NCI-H446 treated with DMSO at 0.1 percent for 48 hours (cell line): ENCODE measurements around the gene SERPING1.

ENCODE experiments used
- DNase-seq: peaks from one replicate; lab custom pipeline; 2025; lab: John Stamatoyannopoulos, UW

SERPING1 gene

DNA sequence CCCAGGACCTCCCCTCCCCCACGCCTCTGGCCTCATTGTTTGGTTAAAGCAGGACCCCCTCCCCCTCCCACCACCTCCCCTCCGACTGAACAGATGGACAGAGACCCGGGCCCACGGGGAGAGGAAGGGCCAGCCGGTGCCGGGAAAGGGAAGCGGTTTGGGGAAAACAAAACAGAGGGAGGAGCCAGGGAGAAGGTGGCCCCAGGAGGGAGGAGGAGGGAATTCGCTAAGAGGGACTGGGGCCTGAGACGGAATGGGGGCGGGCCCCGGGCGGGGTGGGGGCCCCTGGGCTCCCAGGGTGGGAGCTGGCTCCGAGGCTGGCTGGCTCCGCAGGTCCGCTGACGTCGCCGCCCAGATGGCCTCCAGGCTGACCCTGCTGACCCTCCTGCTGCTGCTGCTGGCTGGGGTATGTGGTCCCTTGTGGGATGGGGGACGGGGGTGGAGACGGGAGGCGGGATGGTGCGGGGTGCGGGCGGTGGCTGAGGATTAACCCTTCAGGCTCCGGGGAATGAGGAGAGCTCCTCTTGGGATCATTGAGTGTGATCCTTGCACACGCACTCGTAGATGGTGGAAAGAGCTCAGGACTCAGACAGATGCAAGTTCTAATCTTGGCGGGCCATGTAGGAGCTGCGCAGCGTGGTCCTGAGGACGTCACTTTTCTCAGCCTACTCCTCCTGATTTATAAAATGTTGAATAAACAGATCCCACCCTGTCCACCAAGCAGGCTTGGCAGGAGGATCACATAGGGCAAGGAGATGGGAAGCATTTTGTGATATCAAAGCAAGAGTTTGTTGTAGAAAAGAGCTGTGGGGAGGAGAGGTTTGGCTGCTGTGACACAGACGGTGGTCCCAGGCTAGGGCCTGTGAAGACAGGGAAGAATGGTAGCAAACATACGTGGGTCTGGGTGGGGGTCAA is 688 bp downstream of the SERPING1 start:
- no peak for DNase-seq

DNA sequence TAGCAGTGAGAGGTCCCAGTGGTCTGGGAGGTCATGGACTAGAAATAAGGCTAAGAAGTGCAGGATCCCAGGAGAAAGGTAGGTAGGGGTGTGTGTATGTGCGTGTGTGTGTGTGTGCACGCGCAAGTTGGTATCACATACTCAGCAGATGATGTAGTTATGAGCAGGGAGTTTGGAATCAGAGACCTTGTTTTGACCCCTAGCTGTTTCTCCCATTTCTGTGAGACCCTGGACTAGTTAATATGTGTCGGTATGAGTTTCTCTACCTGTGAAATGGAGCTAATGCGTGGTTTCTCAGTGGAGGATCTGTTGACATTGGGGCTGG is 1.3 kb downstream of the SERPING1 start:
- DNase-seq = no peak

DNA sequence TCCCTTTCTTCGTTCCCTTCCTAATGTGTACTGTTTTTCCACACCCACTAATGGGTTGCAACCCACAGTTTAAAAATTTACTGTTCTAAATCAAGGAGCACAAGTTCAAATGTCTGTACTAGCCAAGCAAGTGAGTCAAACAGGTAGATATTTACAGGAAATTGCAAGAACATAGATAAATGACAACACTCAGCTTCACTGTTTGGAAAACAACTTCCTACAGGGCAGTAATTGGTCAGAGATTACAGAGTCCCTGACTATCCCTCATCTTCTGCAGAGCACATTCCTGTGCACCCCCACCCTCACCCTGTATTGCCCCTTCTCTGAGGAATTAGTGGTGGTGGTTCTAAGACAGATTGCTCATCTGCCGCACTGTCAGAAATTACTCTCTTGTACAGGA is 1.9 kb downstream of the SERPING1 start:
- DNase-seq = no peak

DNA sequence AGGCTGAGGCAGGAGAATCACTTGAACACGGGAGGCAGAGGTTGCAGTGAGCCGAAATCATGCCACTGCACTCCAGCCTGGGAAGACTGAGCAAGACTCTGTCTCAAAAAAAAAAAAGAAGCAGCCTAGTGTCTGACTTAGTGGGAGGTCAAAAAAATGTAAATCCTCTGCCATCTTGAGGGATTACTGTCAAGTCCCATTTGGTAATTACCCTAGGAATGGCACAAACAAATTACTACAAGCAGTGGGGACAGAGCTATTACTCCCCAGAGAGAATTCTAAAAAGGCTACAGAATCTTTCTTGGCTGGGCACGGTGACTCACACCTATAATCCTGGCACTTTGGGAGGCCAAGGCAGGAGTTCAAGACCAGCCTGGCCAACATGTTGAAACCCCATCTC is 3.8 kb downstream of the SERPING1 start:
- DNase-seq = no peak

DNA sequence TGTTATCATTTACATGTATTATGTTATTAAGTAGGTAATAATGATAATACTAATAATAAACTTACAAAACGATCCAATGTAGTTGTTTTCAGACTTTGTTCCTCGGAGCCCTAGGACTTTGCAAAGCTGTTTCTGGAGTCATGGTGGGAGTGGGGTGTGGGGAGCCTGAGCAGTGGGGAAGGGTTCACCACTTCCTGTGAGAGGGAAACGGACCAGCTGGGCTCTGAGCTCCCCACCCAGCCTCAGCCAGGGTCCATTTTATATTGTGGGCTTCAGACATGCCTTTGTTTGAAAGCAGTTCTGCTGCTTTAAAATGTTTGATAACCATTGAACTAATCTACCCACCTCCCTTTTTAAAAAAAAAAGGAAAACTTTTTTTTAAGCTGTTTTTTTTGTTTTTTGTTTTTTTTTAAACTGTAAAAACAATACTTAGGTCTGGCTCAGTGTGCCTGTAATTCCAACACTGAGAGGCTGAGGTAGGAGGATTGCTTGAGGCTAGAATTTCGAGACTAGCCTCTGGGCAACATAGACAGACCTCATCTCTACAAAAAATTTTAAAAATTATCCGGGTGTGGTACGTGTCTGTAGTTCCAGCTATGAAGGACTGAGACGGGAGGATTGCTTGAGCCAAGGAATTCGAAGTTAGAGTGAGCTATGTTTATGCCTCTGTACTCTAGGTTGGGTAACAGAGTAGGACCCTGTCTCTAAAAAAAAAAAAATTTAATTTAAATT is 7.0 kb downstream of the SERPING1 start:
- no peak for DNase-seq

DNA sequence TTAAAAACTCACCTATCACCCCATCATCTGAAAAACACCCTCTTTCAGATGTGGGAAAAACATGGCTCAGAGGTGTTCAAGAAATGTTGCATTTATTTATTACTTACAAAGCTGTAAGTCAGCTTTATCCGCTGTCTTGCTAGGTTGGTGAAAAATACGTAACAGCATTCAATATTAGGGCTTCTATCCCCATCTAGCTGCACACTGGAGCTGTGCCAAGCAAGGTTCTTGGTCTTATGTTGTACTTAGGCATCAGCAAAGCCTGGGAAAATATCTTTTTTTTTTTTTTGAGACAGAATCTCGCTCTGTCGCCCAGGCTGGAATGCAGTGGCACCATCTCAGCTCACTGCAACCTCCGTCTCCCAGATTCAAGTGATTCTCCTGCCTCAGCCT is 7.5 kb downstream of the SERPING1 start:
- DNase-seq = no peak

DNA sequence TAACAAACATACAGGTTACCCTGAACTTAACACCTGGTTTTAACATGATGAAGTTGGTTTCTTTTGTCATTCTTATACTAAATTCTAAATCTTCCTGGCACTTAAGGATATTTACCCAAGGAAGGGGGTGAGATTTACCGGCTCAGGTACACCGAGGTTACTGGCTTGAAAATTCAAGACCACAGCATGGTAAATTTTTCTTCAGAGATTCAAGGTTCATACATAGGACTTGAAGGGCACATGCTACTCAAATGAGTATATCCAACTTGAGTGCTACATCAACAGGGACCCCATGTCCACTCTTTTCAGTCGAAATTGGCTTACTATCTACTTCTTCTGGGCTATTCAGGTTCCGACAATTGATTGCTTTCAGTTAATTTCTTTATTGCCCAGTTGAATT is 12.7 kb downstream of the SERPING1 start:
- no peak for DNase-seq

DNA sequence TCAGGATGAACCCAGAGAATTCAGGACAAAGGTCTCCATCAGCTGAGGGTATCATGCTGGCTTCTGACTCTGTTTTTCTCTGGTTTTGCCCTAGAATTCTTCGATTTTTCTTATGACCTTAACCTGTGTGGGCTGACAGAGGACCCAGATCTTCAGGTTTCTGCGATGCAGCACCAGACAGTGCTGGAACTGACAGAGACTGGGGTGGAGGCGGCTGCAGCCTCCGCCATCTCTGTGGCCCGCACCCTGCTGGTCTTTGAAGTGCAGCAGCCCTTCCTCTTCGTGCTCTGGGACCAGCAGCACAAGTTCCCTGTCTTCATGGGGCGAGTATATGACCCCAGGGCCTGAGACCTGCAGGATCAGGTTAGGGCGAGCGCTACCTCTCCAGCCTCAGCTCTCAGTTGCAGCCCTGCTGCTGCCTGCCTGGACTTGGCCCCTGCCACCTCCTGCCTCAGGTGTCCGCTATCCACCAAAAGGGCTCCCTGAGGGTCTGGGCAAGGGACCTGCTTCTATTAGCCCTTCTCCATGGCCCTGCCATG is 16.8 kb downstream of the SERPING1 start:
- no peak for DNase-seq

DNA sequence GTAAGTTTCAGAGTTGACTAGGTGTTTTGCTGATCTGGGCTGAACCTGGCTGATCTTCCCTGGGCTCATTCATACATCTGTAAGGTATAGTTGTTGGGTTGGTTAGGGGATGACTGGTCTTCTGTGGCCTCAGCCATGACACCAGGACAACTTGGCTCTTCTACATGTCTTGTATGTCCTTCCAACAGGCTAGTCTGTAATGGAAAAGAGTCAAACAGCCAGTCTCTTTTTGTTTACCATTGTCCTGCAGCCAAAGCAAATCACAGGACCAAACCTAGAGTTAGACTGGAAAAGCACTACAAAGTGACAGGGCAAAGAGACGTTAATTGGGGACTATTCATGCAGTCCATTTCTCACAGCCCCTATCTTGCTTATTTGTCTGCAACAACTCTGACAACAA is 17.8 kb downstream of the SERPING1 start:
- no peak for DNase-seq

DNA sequence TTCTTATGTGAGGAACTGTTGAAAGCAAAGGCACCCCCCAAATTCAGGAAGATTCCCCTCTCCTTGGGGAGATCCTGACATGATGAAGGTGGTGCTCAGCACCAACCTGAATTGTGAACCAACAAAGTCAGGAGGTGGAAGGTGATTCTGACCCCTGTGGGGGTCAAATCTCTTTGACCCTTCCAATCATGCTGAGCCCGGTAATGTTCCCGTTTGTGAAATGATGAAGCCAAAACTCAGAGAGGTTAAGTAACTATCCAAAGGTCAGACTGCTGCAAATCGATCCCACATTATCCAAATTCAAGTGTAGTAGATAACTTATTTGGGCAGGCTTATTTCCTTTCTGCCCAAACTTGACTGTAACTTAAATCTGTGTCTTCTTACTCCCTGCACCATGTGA is 19.1 kb downstream of the SERPING1 start:
- DNase-seq = no peak

DNA sequence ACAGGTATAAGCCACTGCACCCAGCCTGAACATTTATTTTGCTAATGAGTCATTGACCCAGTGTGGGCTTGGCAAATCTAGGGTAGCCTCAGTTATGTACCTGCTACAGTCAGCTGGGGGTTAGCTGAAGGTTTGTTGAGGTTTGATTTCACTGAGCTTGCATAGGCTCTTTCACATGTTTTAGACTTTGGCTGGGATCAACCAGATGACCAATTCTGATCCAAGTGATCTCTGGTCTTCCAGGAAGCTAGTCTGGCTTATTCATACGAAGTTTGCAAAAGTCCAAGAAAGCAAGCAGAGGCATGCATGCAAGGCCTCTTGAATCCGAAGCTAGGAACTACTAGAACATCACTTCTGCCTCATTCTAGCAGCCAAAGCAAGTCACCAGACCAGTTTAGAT is 21.0 kb downstream of the SERPING1 start:
- no peak for DNase-seq

DNA sequence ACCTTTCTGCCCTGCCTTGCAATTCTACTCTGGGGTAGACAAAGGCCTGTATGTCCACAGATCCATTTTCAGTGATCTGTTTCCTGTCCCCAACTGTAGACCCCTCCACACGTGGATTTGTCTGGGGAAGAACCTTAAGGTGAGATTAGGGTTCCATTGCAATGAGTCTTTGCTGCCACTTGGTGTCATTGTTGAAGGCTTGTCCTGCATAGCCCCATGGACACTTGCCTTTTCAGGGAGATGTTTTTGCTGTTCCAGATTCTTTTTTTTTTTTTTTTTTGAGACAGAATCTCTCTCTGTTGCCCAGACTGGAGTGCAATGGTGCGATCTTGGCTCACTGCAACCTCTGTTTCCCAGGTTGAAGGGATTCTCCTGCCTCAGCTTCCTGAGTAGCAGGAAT is 21.8 kb downstream of the SERPING1 start:
- DNase-seq = no peak

DNA sequence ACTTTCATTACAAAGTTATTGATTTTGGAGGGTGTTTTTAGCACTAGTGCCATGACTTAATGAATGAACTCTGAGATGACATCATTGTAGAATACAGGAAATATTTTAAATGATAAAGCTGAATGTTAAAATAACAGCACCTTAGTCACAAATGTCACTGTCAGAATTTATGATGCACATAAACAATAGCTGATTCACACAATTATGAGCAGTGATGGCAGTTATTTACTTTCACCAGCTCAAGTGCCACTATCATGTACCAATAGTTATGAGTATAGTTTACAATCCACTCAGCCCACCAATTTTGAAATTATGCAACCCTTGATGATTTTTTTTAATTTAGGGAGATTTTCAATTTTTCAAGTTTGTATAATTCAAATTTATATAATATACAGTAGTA is 23.0 kb downstream of the SERPING1 start:
- DNase-seq = no peak

DNA sequence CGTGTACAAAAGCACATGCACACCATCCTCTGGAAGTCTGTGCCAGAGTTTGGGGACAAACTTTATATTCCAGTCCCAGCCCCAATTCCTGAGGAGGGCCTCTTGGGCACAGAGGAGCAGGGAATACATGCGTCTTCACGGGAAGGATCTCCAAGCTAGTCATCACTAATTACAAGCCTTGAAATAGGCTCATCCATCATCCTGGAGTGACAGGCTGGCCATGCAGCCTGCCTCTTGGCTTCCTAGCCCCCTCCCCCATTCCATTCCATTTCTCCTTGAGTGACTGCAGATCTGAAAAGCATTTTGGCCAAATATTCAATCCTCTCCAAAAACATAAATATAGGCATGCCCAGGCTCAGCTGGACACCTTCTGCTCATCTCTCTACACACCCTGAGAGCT is 24.8 kb downstream of the SERPING1 start:
- no peak for DNase-seq

DNA sequence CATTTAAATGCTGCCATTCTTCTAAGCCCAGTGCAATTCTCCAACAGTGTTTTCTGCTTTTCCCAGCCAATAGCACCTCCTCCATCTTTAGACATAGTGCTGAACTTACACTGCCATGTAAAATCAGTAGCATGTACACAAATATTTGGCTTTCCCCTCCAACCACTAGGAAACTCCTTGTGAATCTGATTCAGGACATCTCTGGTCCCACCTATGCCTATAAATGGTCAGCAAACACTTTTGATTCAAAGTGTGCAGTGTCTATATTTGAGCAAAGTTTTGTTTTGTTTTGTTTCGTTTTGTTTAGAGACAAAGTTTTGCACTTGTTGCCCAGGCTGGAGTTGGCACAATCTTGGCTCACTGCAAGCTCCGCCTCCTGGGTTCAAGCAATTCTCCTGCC is 27.4 kb downstream of the SERPING1 start:
- no peak for DNase-seq

DNA sequence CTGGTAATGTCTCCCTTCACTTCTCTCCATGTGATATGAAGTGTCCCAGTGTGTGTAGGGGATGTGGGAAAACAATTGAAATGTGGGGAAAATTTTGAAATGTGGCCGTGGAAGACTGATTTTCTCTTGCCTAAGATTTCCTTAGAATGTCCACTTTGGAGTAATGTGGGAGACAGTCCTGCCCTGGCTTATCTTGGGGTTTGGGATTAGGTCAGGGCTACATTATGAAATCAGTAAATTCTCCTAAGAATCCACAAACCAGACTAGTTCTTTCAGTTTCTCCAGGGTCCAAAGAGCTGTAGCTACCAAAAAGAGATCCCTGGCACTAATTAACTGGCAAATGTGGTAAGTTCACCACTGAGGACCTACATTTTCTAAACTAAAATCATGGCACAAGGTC is 29.4 kb downstream of the SERPING1 start:
- DNase-seq = no peak

DNA sequence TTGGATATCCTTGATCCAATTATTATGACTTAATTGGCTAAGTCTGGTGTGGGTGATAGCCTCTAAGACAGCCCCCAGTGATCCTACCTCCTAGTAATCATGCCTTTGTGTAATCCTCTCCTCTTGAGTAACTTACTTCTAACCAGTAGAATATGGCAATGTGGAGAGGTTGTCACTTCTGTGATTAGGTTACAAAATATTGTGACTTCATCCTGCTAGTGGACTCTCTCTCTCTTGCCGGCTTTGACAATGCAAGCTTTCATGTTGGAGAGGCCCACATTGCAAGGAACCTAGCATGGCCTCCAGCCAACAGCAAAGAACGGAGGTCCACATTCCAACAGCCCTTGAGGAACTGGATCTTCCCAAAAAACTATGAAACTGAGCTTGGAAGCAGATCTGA is 32.7 kb downstream of the SERPING1 start:
- DNase-seq = no peak

DNA sequence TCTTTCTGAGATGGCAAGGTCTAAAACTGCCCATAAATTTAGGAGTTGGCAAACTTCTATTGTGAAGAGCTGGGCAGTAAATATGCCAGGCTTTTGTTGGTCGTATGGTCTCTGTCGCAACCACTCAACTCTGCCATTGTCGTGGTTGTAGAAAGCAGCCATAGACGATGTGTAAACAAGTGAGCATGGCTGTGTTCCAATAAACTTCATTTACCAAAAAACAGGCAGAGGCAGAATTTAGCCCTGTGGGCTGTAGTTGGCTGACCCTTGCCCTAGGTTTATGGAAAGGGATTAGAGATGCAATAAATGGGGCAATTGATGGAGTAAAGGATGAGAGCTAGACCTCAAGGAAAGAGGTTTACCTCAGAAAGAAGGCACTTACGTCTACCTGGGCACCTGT is 34.6 kb downstream of the SERPING1 start:
- DNase-seq = no peak

DNA sequence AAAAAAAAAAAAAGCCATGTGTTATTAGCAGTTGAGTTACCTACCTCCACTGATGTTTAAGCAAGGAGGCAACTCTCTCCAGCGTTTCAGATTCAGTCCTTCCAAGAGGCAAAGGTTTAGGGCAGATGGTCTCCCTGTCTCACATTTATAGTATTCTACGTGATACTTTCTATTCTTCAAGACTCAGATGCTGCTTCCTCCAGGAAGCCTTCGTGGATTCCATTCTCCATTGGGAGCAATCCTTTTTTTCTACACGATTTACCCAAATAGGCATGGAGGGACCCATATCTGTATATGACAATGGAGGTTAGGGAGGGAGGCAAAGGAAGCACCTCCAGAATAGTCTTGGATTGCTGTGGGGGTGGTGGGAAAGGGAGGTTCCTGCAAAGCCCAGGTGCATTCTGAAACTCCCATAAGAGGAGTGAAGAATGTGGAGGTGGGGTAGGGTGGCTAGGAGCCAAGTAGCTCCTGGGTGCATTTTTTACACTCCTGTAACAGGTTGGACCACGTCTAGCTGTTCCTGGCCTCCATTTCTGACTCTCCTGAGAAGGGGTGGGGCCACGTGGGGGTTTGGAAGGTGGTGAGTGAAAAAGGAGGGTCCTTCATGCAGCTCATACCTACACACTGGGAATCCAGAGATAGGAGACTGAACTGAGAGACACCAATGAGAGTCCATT is 36.0 kb downstream of the SERPING1 start:
- DNase-seq = no peak

DNA sequence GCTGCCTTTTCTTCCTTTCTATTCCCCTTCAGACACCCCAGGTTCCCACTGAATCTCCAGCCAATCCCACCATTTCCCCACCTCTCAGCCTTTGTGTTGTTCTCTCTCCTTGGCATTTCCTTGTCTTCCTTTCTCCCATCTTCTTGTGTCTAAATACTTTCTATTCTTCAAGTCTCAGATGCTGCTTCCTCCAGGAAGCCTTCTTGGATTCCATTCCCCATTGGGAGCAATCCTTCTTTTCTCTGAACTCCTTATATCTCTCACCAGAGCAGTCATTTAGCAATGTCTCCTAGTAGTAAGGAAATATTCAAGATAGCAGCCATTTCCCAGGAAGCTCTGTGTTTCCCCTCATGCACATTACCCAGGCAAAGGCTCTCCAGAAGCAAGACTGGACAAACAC is 36.8 kb downstream of the SERPING1 start:
- no peak for DNase-seq

DNA sequence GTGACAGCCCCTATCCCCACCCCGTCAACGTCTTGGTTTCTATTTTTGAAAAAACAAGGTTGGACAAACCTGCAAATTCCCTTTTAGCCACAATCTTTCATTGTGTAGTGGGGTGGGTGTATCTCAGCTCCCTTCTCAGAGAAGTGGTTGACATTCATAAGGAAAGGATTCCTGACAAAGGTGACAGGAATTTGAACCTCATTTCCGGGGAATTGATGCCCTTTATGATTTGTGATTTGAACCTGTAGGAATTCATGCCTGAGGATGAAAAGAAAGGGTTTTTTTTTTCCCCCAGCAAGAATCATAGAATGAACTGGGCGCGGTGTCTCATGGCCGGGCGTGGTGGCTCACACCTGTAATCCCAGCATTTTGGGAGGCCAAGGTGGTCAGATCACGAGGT is 37.8 kb downstream of the SERPING1 start:
- DNase-seq = no peak

DNA sequence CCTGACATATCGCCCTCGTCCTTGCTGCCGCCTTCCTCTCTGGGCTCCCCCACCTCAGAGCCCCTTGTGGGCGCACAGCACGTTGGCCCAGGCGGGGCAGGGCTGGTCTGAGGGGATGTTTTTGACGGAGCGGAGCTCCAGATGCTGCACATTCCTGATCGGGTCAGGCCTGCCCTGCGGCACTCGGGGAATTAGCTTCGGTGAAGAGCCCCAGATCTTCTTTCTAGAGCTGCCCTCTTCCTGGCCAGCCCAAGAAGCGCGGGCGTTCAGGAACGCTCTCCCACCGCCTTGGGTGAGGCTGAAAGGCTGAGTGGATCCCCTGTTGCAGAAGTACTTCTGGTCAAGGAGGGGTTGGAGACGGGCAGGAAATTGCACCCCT is 40.1 kb downstream of the SERPING1 start:
- DNase-seq = no peak
